Activated T-helper 1 cell treated with anti-CD3 and anti-CD28 coated beads, Interleukin-12 subunit alpha, Interleukin-12 subunit beta, Interleukin-2, Interleukin-4 antibody, amounts not matched to agents 30 ng/mL and 10 ng/mL and 1 ng/mL, durations not matched to agents 14 hours and 24 hours and 36 hours (primary cell): ENCODE results near the gene OAS1. TPM values are rescaled to one million over a fixed set of nuclear protein-coding genes. Genes with fewer than 3 reads are reported as not detected.
"Not testable (repeated sequence)": the region's sequence is repeated elsewhere in the genome, so short reads cannot be mapped to it uniquely, and the experiment has no call there.

Experiments
- DNase-seq: peaks from one replicate; pipeline ENCODE4 v3.0.0; 2021; ENCODE audit warnings: low spot score
- H3K27ac Mint-ChIP-seq: one replicate; pipeline ENCODE4 v1.8.0; 2021; ENCODE audit warnings: mild to moderate bottlenecking, mixed read lengths
- H3K27me3 Mint-ChIP-seq: one replicate; pipeline ENCODE4 v1.8.0; 2022; ENCODE audit warnings: mild to moderate bottlenecking, moderate library complexity, mixed read lengths; ENCODE audit not compliant: insufficient read depth
- H3K36me3 Mint-ChIP-seq: one replicate; pipeline ENCODE4 v1.8.0; 2021; ENCODE audit warnings: low read depth, mixed read lengths
- H3K4me1 Mint-ChIP-seq: one replicate; pipeline ENCODE4 v1.8.0; 2021; ENCODE audit warnings: low read depth, mixed read lengths
- H3K4me3 Mint-ChIP-seq: one replicate; pipeline ENCODE4 v1.8.0; 2021; ENCODE audit warnings: mild to moderate bottlenecking, moderate library complexity, mixed read lengths
- H3K9me3 Mint-ChIP-seq: one replicate; pipeline ENCODE4 v1.8.0; 2021; ENCODE audit warnings: mixed read lengths
- intact Hi-C: fragments of 100-400 bp; cut with micrococcal nuclease; formaldehyde crosslinking; loops from one replicate; pipeline ENCODE4 v1.15.1; 2024
- total RNA-seq: library from RNA; stranded (reverse); gene quantifications from 2 replicates; pipeline ENCODE4 v1.2.3, GENCODE V29; 2022

Gene OAS1
- total RNA-seq, 1 donor from 2014 or later: 24.2 TPM

DNA sequence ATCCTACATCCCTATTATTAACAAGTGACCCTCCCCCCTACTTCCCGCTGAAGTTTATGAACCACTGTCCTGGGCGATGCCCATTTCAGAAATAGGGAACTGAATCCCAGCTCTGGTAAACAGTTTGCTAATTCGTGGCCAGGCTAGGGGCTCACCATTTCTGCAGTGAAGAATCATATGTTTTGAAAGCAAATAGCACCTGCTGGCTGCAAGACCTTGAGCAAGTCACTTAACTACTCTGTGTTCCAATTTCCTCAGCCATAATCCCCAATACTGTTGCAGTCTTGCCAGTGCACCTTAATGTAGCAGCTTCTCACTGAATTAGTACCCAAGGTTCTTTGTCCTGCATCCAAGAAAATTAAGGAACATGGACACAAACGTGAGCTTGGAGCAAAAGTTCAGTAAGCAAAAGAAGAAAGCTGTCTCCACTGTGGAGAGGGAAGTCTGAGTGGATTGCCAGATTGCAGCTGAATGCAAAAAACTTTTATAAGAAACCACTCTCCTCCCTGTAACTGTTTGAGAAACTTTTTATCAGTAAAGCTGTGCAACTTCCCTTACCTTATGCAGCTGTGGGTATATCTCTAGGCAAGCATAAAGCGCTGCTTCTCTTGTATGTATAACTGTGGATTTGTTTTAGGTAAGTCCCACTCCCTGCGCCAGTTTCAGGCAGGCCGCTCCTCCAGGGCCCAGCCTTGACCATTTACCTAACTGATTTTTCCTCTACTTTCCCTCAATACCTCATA is 824 bp downstream of the OAS1 start:
- Mint-ChIP-seq H3K27ac (peak overlapping the region; percentile 95), H3K36me3 (peaks cover 39% of the 10 kb centered on the region), H3K4me3 (peak overlapping the region; percentile 95), H3K27me3 (no peaks in the 10 kb centered on the region), H3K4me1 (peaks cover 87% of the 10 kb centered on the region), H3K9me3 (peaks cover 11% of the 10 kb centered on the region)
- intact Hi-C loops: no loop called here
- no peak for DNase-seq

DNA sequence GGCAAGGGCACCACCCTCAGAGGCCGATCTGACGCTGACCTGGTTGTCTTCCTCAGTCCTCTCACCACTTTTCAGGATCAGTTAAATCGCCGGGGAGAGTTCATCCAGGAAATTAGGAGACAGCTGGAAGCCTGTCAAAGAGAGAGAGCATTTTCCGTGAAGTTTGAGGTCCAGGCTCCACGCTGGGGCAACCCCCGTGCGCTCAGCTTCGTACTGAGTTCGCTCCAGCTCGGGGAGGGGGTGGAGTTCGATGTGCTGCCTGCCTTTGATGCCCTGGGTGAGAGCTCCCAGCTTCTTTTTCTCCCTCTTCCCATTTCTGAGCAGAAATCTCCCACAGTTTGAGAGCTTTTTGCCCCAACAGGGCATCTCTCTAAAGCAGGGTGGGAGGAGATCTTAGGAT is 1.8 kb downstream of the OAS1 start:
- H3K4me1 Mint-ChIP-seq: peaks cover 78% of the 10 kb centered on the region

GRCh38 chr12:112909693-112910092 is 2.9 kb downstream of the OAS1 start:
- Mint-ChIP-seq H3K4me3 (peak overlapping the region; percentile 95), H3K36me3 (peaks cover 54% of the 10 kb centered on the region), H3K27me3 (no peaks in the 10 kb centered on the region), H3K9me3 (peaks cover 26% of the 10 kb centered on the region), H3K27ac (peak overlapping the region; percentile 33), H3K4me1 (peaks cover 74% of the 10 kb centered on the region)
- DNase-seq: no peak
- intact Hi-C loops: no loop called here

More for the DNA sequence above, 1.8 kb downstream of the OAS1 start:
- Mint-ChIP-seq H3K4me3 (peak overlapping the region; percentile 95), H3K36me3 (peaks cover 49% of the 10 kb centered on the region), H3K27ac (peak overlapping the region; percentile 95), H3K27me3 (no peaks in the 10 kb centered on the region), H3K9me3 (peaks cover 21% of the 10 kb centered on the region)
- intact Hi-C loops: no loop called here
- no peak for DNase-seq

GRCh38 chr12:112913038-112913688 is 6.4 kb downstream of the OAS1 start:
- DNase-seq: no peak
- Mint-ChIP-seq H3K36me3 (peaks cover 77% of the 10 kb centered on the region), H3K4me3 (no peak overlapping the region), H3K27ac (no peak overlapping the region), H3K4me1 (peaks cover 56% of the 10 kb centered on the region), H3K27me3 (no peaks in the 10 kb centered on the region), H3K9me3 (peaks cover 30% of the 10 kb centered on the region)
- intact Hi-C loops: no loop called here

DNA sequence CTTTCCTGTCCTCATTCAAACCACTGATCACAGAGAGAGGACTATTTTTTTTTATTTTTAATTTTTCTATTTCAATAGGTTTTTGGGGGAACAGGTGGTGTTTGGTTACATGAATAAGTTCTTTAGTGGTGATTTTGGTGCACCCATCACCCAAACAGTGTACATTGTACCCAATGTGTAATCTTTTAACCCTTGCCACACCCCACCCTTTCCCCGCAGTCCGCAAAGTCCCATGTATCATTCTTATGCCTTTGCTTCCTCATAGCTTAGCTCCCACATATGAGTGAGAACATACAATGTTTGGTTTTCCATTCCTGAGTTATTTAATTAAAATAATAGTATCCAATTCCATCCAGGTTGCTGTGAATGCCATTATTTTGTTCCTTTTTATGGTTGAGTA is 7.1 kb downstream of the OAS1 start:
- intact Hi-C loops, H3K4me3 Mint-ChIP-seq, H3K27me3 Mint-ChIP-seq, DNase-seq, H3K27ac Mint-ChIP-seq: not testable (repeated sequence)
- Mint-ChIP-seq H3K9me3 (peaks cover 30% of the 10 kb centered on the region), H3K36me3 (peaks cover 79% of the 10 kb centered on the region), H3K4me1 (peaks cover 48% of the 10 kb centered on the region)

DNA sequence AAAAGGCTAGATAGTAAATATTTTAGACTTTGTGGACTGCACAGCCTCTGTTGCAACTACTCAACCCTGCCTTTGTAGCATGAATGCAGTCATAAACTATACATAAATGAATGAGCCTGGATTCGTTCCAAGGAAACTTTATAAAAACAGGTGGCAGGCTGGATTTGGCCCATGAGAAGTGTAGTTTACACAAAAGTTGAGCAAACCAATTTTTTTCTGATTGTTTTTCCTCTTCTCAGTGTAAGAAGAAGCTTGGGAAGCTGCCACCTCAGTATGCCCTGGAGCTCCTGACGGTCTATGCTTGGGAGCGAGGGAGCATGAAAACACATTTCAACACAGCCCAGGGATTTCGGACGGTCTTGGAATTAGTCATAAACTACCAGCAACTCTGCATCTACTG is 9.5 kb downstream of the OAS1 start:
- H3K36me3 Mint-ChIP-seq: peaks cover 77% of the 10 kb centered on the region
- peaks cover 26% of the 10 kb centered on the region for H3K4me1 Mint-ChIP-seq
- no peak for DNase-seq
- peaks cover 30% of the 10 kb centered on the region for H3K9me3 Mint-ChIP-seq
- no peak overlapping the region for H3K27ac Mint-ChIP-seq
- no peak overlapping the region for H3K4me3 Mint-ChIP-seq
- no peaks in the 10 kb centered on the region for H3K27me3 Mint-ChIP-seq
- intact Hi-C loops: no loop called here

DNA sequence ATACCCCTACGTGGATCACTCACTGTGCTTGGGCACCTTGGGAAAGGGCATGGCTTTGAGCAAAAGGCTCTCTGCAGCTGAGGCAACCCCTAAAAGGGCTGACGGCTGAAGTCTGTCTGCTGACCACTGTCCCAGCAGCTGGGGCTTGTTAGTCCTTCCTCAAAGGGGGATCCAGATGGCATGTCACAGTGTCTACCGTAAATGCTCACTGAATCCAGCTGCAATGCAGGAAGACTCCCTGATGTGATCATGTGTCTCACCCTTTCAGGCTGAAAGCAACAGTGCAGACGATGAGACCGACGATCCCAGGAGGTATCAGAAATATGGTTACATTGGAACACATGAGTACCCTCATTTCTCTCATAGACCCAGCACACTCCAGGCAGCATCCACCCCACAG is 12.4 kb downstream of the OAS1 start:
- Mint-ChIP-seq H3K4me1 (peaks cover 30% of the 10 kb centered on the region), H3K27me3 (no peaks in the 10 kb centered on the region), H3K36me3 (peaks cover 73% of the 10 kb centered on the region), H3K4me3 (no peak overlapping the region), H3K27ac (no peak overlapping the region), H3K9me3 (peaks cover 8% of the 10 kb centered on the region)
- intact Hi-C loops: no loop called here
- no peak for DNase-seq

DNA sequence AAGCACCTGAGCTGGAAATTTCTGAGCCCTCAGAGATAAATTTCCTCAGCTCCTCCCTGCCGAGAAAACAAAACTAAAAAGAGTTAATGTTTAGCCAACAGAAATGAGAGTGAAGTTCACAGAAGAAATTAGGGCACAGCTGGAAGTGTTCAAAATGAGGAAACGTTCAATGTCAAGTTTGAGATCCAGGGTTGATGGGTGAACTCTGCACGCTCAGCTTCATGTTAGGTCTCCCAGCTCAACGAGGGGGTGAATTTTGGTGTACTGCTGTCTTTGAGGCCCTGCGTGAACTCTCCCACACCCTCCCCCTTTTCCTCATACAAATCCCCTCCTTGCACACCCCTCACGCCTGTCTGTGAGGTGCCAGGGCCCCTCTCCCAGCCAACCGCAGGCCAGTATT is 18.2 kb downstream of the OAS1 start:
- DNase-seq: no peak
- peaks cover 8% of the 10 kb centered on the region for H3K9me3 Mint-ChIP-seq
- H3K27ac Mint-ChIP-seq: no peak overlapping the region
- no peak overlapping the region for H3K4me3 Mint-ChIP-seq
- peaks cover 58% of the 10 kb centered on the region for H3K36me3 Mint-ChIP-seq
- H3K4me1 Mint-ChIP-seq: peaks cover 22% of the 10 kb centered on the region
- intact Hi-C loops: no loop called here
- no peaks in the 10 kb centered on the region for H3K27me3 Mint-ChIP-seq

DNA sequence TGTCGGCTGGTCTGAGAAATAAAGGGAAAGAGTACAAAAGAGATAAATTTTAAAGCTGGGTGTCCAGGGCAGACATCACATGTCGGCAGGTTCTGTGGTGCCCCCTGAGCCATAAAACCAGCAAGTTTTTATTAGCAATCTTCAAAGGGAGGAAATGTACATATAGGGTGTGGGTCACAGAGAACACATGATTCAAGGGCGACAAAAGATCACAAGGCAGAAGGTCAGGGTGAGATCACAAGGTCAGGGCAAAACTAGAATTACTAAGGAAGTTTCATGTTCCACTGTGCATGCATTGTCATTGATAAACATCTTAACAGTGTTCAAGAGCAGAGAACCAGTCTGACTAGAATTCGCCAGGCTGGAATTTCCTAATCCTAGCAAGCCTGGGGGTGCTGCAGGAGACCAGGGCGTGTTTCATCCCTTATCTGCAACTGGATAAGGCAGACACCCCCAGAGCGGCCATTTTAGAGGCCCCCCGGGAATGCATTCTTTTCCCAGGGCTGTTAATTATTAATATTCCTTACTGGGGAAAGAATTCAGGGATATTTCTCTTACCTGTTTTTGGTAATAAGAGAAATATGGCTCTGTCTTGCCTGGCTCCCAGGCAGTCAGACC is 19.8 kb downstream of the OAS1 start:
- H3K27ac Mint-ChIP-seq: not testable (repeated sequence)

GRCh38 chr12:112927475-112927874 is 20.7 kb downstream of the OAS1 start:
- no peaks in the 10 kb centered on the region for H3K27me3 Mint-ChIP-seq
- H3K4me1 Mint-ChIP-seq: peaks cover 22% of the 10 kb centered on the region
- peaks cover 41% of the 10 kb centered on the region for H3K36me3 Mint-ChIP-seq
- H3K27ac Mint-ChIP-seq: no peak overlapping the region
- H3K4me3 Mint-ChIP-seq: no peak overlapping the region
- peaks cover 8% of the 10 kb centered on the region for H3K9me3 Mint-ChIP-seq
- no peak for DNase-seq
- intact Hi-C loops: no loop called here

More for the DNA sequence above, 19.8 kb downstream of the OAS1 start:
- H3K4me1 Mint-ChIP-seq: peaks cover 22% of the 10 kb centered on the region
- H3K27me3 Mint-ChIP-seq, H3K9me3 Mint-ChIP-seq, H3K4me3 Mint-ChIP-seq, DNase-seq, intact Hi-C loops: not testable (repeated sequence)
- peaks cover 48% of the 10 kb centered on the region for H3K36me3 Mint-ChIP-seq

GRCh38 chr12:112927925-112928324 is 21.2 kb downstream of the OAS1 start:
- intact Hi-C loops: no loop called here
- H3K4me1 Mint-ChIP-seq: peaks cover 22% of the 10 kb centered on the region
- H3K4me3 Mint-ChIP-seq: no peak overlapping the region
- H3K27me3 Mint-ChIP-seq: no peaks in the 10 kb centered on the region
- no peak for DNase-seq
- no peak overlapping the region for H3K27ac Mint-ChIP-seq
- peaks cover 41% of the 10 kb centered on the region for H3K36me3 Mint-ChIP-seq
- H3K9me3 Mint-ChIP-seq: peaks cover 8% of the 10 kb centered on the region

DNA sequence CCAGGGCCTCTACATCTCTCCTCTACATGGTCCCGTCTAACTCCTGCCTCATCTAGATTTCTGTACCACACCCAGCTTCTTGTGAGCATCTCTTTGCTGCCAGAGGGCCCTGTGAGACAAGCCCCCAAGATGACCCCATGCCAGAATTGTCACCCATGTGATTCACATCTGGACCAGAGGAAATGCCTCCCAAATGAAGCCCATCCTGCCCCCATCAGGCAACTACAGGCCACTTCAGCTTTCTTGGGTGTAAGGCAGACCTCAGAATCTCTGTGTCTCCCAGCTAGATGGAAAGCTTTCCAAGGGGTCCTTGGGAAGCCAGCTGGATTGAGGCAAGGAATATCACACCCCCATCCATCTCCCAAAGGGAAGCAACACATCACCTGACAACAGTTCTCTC is 22.2 kb downstream of the OAS1 start:
- Mint-ChIP-seq H3K4me1 (peaks cover 13% of the 10 kb centered on the region), H3K4me3 (no peak overlapping the region), H3K27me3 (no peaks in the 10 kb centered on the region), H3K9me3 (peaks cover 8% of the 10 kb centered on the region), H3K36me3 (peaks cover 32% of the 10 kb centered on the region), H3K27ac (no peak overlapping the region)
- no peak for DNase-seq
- intact Hi-C loops: no loop called here

GRCh38 chr12:112929715-112930114 is 23.0 kb downstream of the OAS1 start:
- H3K4me1 Mint-ChIP-seq: peaks cover 10% of the 10 kb centered on the region
- H3K36me3 Mint-ChIP-seq: peaks cover 26% of the 10 kb centered on the region
- no peak for DNase-seq
- no peak overlapping the region for H3K4me3 Mint-ChIP-seq
- peaks cover 8% of the 10 kb centered on the region for H3K9me3 Mint-ChIP-seq
- intact Hi-C loops: no loop called here
- no peak overlapping the region for H3K27ac Mint-ChIP-seq
- no peaks in the 10 kb centered on the region for H3K27me3 Mint-ChIP-seq
